Suppressor macrophage treated with lipopolysaccharide for 1 hour (primary cell): ENCODE results near the gene FOXN3.

Experiments used
- DNase-seq, 3 donors: peaks; one replicate each; pipeline ENCODE4 v3.0.0-alpha.2; 2020 to 2022

Gene FOXN3, protein sequence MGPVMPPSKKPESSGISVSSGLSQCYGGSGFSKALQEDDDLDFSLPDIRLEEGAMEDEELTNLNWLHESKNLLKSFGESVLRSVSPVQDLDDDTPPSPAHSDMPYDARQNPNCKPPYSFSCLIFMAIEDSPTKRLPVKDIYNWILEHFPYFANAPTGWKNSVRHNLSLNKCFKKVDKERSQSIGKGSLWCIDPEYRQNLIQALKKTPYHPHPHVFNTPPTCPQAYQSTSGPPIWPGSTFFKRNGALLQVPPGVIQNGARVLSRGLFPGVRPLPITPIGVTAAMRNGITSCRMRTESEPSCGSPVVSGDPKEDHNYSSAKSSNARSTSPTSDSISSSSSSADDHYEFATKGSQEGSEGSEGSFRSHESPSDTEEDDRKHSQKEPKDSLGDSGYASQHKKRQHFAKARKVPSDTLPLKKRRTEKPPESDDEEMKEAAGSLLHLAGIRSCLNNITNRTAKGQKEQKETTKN

DNA sequence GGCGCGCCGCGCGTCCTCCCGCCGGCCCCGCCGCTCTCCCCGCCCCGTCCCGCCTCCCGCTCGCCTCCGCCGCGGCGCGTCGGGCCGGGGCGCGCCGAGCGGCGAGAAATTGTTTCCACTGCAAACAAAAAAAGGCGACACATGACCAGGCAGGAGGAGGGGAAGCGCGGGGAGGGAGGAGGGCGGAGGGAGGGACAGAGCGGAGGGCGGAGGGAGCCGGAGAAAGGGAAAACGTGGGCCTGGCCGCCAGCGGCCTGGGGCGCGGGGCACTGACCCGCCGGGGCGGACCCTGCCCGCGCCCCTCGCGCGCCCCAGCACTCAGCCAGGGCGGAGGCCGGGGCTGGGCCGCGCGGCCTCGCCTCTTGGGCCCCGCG lies at the start of gene FOXN3:
TSS of gene FOXN3 (minus strand) at position 143 of the 374 bp plus-strand sequence. CDS start 4,757 bp downstream, outside the sequence.
- DNase-seq: peak; percentile 92 to 96 (median 95)

DNA sequence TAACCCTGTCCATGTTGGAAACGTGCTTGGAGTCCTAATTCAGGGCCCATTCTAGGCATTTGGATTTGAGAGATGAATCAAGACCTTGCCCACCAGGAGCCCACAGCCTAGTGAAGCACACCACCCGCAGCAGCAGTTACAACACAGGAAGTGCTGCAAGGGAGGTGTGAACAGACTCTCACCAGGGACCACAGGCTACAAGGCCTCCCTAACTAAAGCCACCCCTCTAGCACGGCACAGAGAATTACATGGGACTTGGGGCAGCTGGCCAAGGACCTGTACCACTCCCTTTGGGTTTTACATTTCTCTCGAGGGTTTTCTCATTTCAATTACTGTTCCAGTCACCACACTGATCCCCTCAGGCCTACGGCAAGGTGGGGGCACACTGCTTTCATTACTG lies 49.5 kb upstream of the FOXN3 start:
- DNase-seq: no peak

DNA sequence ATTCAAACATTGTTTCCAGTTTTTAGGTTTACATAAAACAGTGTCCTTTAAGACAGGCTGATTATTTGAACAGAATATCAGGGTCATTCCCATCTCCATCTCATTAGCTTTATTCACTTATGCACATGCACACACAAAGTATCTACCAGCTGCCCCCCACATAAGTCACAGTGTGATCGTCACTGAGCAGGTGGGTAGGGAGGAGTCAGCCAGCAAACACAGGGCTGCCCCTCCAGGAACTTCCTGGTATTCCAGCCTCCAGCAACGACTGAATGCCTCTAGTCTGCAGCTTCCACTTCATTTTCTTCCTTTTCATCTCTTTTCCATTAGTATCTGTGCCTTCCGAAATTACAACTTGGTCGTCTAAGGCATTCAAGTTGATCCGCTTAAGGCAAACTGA lies 48.8 kb upstream of the FOXN3 start:
- no peak for DNase-seq

DNA sequence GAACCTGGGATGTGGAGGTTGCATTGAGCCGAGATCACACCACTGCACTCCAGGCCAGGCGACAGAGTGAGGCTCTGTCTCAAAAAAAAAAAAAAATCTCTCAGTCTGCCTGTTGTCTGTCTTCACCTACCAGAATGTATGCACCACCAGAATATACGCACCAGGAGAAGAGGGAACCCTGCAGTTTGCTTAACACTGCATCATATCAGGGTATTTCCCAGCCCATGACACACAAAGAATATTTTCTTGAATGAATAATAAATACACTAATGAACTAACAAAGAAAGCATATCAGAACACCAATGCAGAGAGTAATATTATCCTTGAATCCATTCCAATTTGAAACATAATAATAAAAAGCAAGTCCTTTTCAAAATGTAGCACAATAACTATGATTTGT lies 44.2 kb upstream of the FOXN3 start:
- DNase-seq: peak; percentile 44 to 65 (median 59)

DNA sequence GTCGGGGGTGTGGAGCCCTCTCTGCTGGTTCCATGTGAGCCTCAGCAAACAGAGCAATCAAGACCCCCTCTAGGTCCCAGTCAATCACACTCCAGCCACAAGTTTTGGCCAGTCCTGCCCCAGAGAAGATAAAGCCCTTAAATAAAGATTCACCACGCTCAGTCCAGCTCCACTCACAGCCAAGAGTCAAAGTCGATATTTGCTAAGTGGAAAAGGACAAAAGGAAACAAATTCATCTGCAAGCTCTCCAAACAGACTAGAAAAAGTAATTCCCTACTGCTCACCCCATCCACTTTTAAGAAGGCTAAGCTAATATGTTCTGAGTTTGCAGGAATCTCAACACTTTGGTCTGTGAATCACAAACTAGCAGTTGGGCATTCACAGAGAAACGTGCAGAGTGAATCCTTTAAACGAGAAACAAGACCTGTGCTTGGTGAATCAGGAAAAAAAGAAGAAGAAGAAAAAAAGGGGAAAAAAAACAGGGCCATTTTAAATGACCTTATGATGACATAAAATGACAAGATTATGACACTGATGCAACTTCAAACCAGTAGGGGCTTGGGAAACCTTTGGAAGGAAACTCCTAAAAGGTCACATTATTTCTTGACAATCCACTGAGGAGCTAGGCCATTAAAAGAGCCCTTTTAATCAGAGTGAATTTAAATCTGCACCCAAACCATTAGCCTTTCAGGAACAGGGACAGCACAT lies 41.8 kb upstream of the FOXN3 start:
- peak; percentile 77 to 95 (median 92) for DNase-seq

DNA sequence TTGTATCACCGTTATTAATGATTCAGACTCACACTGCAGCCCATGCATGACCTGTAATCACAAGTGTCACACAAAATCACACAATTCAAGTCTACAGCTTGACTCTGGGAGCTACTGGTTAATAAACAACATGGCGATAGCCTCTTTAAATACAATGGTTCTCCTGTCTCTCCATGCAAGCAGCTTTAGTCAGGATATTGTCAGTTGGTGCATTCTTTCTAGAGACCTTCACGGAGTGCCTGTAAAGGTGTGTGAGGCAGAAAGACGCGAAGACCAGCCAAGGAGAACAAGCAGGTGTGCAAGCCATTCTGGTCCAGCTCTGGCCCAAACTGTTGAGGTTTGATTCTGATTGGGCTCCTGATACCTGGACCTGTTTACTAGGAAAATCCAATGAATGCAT lies 40.0 kb upstream of the FOXN3 start:
- DNase-seq: peak in 2 of 3 donors; percentile 12 to 15

DNA sequence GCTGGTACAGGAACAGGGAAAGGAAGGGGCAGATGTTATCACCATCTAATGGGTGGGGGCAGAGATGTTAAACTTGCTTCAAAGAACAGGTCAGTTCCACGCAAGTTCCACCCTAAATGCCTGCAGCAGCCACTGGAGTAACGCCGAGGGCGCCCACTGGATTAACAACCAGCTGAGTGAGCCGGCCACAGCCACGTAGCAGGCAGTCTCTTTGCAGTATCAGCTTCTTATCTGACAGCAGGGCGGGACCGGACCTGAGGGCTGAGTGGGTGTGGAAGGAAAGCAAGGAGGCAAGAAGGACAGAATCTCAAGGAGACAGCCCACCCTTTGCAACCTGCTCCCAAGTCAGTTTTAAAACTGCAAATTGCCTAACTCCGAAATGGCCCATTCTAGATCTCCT lies 38.4 kb upstream of the FOXN3 start:
- no peak for DNase-seq

DNA sequence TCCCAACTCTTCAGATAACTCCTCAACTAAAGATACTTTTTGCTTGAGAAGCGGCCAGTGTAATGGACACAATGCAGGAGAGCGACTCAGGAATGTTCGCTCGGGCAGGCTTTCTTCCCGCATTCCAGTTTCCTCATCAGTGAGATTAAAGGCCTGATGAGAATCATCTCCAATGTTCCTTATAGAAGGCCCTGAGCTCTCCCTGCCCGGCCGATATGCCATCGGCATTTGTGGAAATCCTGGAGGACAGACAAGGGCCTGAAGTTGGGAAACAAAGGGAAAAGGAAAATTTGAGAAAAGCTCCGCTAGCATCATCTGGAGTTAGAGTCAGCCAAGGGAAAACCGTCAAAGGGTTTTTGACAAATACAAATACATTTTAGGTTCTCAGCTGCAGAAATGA lies 38.0 kb upstream of the FOXN3 start:
- DNase-seq: no peak

DNA sequence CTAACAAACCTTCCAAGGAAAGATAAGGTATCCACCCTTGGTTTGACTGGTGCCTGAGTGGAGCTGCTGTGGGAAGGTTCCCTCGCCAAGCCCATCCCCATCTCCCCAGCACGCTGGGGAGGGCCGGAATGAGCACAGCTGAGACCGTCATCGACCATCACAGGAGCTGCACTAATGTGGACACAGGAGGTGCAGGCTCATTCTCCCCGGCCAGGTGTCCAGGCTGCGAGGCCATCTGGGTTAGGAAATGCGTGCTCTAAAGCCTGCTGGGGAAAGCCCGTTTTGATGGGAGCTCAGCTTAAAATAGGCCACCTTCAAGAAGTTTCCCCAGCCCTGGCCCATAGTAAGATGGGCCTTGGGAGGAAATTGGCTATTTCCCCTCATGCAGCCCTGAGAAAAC lies 35.2 kb upstream of the FOXN3 start:
- DNase-seq: no peak

DNA sequence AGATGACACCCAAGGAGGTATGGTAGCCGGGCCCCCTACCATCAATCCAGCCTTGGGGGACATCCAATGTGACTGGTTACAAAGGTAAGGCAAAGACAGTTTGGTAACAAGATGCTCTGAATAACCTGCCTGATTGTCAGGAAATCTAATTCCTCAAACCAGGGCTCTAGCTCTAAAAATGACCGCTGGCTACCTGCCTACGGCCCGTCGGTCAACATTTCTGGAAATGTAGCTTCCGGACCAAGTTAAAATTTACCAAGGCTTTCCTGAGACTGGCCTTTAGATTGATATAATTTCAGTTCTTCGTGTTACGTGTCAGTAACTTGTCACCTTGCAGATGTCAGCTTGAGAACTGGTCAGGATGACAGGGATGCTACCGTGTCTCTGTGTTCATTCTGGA lies 34.2 kb upstream of the FOXN3 start:
- DNase-seq: no peak

DNA sequence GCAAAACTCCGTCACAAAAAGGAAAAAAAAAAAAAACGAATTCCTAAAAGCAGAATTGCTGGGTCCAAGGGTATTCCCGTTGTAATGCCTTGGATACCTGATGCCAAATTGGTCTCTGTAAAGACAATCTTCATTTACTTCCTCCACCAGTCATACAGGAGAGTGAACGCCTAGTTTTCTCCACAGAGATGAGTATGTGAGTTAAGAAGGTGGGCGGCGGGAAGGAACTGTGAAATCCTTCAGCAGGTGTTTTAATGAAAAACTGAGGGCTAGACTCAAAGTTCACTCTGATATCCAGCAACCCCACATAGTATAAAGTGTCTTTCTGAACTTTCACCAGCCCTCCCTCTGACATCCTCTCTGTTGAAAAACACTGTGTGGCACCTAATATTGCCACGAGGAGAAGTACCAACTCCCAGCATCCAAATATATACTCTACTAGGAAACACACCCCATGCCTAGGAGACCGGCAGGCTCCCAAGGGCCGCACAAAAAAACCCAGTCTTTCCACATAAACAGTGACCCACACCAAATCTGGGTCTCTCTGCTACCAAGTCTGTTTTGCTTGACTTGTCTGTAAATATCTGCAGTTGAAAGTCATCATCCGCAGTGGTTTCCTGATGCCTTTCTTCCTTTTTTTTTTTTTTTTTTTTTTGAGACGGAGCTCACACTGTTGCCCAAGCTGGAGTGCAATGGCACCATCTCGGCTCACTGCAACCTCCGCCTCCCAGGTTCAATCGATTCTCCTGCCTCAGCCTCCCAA lies 30.3 kb upstream of the FOXN3 start:
- peak; percentile 81 to 92 (median 86) for DNase-seq

DNA sequence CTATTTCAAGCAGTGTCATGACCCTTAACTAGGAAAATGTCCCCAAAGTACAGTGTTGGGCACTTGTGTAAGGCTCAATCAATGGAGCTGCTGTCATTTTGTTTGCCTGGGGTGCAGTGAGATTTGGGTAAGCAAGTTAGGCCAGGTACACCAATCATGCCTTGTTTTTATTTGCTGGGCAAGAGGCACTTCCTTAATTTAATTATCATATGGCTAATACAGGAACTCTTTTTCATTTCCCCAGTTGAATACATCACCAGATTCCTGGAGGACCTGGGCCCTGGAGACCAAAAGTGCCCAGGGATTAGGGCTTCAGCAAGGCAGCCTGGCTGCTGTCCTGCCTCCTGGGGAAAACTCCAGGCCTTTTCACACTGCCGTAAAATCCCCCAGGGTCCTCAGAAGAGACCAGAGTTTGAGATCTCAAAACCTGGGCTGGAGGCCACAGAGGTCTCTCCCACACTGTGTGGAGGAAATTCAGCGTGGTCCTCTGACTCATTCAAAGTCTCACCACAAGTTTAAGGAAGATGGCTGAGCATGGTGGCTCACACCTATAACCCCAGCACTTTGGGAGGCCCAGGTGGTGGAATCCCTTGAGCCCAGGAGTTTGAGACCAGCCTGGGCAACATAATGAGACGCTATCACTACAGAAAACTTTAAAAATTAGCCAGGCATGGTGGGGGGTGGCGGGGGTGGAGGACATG lies 28.4 kb upstream of the FOXN3 start:
- DNase-seq: peak; percentile 67 to 78 (median 72)

DNA sequence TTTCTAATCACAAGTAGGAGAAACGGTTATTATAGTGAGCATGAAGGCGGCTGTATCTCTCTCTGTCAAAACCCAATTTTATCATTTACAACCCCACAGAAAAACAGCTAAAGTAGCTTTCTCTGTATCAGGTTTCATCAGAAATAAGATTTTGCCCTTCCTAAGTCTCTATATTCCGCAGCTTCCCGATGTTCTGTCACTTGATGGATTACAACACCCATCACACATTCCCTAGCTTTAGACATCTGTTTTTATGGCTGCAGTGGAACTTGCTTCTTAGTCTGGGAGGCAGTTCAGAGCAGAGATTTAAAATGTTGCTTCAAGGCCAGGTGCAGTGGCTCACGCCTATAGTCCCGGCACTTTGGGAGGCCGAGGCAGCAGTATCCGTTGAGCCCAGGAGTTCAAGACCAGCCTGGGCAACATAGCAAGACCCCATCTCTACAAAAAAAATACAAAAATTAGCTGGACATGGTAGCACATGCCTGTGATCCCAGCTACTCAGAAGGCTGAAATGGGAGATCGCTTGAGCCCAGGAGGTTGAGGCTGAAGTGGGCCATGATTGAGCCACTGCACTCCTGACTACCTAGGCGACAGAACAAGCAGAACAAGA lies 27.6 kb upstream of the FOXN3 start:
- no peak for DNase-seq

DNA sequence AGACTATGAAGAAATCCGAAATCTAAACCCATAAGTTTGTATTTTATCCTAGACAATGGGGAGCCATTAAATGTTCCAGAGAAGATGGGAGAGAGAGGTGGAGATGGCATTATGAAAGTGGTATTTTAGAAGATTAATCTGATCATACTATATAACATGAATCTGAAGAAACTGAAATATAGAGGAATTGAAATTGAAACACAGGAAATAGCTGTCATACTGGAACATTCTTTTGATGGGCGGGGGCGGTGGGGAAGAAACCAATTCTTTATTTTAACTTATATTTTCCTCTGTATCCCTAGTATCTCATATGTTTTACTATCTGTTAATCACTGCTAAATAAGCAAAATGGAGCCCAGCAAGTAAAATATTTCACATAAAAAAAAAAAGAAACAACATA lies 27.0 kb upstream of the FOXN3 start:
- peak; percentile 70 to 78 (median 75) for DNase-seq

DNA sequence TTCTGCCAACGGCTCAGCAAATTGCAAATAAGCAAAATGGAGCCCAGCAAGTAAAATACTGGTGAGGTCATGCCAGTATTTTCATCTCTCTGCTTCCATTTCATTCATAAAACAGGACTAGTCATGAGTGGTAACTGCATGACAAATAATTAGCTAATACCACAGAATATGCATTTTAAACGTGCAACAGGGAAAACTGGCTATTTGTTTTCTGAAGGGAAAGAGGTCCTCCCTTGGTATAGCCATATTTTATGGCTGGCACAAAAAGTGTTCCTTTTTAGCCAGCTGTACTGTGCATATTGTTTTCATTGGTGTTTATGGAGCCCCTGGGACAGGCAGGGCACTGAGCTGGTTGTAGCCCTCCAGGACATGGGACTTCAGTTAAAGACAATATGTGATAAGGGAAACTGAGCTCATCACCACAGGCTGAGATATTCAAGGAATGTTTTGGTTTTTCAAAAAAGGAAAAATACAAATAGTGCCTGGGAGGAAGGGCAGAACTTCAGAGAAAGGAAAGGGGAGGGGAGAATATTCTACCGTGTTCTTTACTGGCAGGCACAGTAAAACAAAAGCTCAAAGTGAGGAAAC lies 26.1 kb upstream of the FOXN3 start:
- peak; percentile 10 to 66 (median 42) for DNase-seq

DNA sequence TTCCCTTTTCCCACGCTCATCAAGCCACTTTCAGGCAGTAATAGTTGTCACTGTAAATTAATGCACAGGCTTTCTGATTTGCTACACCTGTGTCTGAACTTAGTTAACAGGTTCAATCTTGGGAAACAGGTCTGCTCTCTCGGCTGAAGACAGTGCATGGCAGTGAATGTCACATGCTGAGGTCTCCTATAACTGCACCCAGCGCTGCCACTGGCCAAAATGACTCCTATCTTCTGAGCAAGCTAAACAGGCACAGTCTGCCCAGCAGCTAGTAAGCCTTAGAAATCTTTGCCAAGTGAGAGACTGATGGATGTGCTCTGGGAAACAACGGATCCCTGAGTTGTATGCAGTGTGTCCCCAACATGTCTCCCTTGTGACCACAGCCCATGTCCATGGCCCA lies 25.2 kb upstream of the FOXN3 start:
- peak in 1 of 3 donors; percentile 25 for DNase-seq

DNA sequence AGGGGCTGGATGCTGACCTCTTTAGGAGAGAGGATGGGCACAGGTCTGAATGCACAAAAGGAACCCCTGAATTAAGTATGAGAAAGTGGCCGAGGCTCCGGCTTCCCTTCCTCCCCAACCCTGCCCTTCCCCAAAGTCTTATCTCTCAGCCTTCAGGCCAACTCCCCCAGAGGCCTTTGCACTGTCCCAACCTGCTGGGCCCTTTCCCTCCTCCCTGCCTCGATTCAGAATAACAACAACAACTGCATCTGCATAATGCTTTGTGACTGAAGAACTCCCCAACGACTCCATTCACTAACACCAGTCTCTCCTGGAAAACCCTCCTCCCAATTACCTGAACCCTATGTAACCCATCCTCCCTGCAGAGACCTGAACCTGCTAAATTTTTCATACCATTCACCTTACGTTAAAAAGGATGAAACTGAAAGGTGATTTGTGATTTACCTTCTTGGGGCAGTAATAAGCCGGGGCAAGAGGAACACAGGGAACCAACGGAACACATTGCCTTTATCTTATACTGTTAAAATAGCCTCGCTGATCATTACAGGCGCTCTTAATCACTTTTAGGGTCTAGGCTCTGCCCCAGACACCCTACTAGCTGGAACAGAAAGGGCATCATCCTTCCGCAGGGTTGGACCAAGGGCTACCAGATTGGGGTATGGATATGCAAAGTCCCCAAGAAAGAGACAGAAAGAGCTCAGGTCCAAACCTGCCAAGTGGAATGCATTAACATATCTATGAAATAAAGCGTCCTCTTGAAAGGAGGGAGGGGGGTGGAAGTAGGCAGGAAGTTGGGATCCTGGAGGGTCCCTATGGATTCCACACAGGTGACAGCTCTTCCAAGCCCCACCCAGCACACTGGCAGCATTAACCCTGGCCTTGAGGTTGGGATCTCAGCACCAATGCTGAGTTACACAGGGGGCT lies 24.2 kb upstream of the FOXN3 start:
- DNase-seq: no peak

DNA sequence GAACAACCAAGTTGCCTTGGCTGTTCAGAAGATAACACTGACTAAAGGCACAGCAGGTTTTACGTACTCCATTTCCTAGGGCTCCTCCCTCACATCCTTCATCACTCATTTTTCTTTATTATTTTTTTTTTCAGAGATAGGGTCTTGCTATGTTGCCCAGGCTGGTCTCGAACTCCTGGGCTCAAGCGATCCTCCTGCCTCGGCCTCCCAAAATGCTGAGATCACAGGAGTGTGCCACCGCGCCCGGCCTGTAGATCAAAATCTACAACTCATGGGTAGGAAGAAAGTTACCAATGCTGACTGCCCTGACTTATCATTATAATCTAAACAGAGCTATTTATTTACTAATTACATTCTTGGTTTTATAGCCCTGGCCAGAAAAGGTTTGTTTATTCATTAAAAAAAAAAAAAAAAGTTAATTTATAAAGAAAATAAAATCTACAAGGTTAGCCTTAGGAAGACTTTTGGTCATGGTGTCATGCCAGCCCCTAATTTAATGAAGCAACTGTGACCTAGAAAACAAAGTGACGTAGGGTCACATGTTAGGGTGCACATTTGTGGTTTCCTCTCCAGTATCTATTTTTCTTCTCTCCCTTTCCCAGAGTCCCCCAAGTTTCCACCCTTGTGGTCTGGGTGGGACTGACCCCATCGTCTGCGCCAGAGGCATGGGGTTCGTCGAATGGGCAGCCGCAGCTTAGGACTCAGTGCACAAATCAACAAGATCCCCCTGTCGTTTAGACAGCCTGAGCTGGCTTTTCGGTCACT lies 19.0 kb upstream of the FOXN3 start:
- DNase-seq: no peak

DNA sequence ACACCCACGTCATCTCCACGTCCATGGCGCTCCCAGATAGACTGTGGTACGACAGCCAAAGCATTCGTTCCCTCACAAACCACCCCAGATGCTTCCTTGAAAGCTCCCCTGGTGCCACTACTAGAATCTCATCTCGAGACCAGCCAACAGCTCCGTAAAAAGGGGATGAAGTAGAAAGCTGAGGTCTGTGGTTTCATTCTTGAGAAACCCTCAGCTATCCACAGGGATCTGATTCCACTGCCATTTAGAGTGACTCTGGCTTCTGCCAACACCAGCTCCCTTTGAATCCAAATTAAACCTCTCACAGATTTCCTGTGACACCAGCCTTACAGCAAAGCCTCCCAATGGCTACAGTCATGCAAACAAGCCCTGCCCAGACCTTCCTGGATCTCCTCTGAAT lies 18.5 kb upstream of the FOXN3 start:
- peak in 1 of 3 donors; percentile 6 for DNase-seq

DNA sequence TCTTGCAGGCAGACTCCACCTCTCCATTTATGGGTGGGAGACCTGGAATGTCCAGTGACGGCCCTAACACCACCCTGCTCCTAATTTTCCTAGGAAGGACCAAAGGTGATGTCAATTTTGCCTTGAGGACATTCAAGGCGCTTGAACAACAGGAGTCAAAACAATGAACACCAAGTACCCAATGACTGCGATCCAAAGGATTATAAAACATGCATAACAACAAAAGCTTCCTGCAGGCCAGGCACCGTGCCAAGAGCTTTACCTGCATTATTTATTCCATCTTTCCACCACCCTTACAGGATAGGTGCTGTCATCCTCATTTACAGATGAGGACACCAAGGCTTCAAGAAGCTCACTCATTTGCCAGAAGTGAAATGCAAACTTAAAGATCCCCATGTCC lies 15.2 kb upstream of the FOXN3 start:
- no peak for DNase-seq
